ENCODE data around the gene PHB1. TPM values are rescaled to one million over a fixed set of nuclear protein-coding genes. Genes with fewer than 3 reads are reported as not detected.
"Not testable (repeated sequence)": the region's sequence is repeated elsewhere in the genome, so short reads cannot be mapped to it uniquely, and the experiment has no call there.

The PHB1 gene
- total RNA-seq, 2 experiments from 2014 or later = 104 to 110 TPM

- no peak for ATAC-seq (ENCODE audit: low read depth)
- Mint-ChIP-seq H3K36me3 (no peaks in the 10 kb centered on the region), H3K4me1 (peaks cover 3% of the 10 kb centered on the region), H3K4me3 (no peak overlapping the region), H3K9me3 (no peaks in the 10 kb centered on the region), H3K27me3 (peaks cover 42% of the 10 kb centered on the region), H3K27ac (no peak overlapping the region)
- DNase-seq = no peak
- POLR2A ChIA-PET = no interaction called here
Measured at GRCh38 chr17:49435671-49436029, 21.0 kb upstream of the PHB1 start.

DNA sequence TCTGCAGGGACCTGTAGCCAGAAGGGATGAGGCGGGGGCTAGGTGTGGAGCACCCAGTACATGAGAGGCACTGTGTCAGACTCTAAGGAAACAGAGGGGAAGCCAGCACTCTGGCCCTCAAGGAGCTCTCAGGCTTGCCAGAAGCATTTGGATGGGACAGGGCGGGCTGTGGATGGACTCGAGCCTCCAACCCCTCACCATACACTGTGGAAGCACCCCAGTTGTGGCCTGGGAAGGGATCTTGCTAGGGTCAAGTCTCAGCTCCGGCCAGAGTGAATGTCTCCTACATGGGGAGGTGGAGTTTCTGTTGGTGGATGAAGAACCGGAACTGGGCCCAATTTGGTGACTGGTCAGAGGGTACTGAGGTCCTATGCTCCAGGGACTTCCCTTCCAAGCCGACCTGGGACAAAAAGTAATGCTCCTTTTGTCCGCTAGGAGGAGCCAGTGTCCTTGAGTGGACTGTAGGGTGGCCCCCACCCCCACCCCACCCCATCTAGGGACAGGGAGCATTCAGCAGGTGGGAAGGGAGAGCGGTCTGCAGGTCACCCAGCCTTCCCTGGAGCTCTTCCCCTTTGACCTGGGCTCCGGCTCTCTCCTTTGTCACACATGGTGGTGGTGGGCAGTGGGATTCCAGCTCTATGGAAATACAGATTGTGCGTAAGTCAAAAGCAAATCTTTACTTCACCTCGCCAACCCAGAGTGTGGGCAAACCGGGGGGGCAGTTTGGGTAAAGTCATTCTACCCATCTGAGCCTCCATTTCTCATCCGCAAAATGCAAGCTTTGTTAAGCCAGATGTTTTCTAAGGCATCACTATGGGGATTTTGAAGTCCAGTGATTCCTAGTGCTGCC is 20.4 kb upstream of the PHB1 start:
- DNase-seq = no peak
- H3K27ac Mint-ChIP-seq = no peak overlapping the region
- H3K27me3 Mint-ChIP-seq = peaks cover 36% of the 10 kb centered on the region
- ATAC-seq (ENCODE audit: low read depth) = peak; percentile 52
- POLR2A ChIA-PET = interaction anchor here (0.6 to 0.7 kb wide), 2 partner anchors 13 to 242 kb away, joined by 3 to 4 read pairs; no protein-coding TSS in a partner anchor
- no peaks in the 10 kb centered on the region for H3K9me3 Mint-ChIP-seq
- peaks cover 3% of the 10 kb centered on the region for H3K4me1 Mint-ChIP-seq
- H3K4me3 Mint-ChIP-seq = no peak overlapping the region
- H3K36me3 Mint-ChIP-seq = no peaks in the 10 kb centered on the region

DNA sequence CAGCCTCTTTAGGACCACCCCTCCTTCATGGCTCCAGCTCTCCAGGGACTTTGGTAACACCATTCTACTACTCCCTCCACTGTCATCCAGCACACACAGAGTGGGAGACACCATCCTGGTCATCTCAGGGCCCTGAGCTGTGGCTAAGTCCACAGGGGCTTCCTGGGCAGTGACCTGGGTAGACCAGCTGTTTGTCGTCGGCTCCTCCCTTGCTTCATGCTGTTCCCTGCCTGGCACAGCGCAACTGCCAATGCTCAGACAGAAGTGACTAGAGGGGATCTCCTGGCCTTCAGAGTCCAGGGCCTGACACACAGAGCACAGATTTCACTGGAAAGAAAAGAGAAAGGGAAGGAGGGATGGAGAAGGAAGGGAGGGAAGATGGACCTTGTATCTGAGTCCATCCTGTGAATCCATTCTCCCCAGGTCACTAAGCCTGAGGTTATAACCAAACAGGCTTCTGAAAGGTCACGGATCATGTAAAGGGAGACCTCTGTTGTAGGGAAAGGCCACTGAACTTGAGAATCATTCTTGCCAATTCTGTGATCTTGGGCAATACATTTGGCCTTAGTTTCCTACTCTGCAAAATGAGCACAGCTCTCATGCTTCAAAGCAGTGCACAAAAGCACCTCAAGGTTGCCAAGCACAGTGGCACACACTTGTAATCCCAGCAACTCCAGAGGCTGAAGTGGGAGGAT is 18.5 kb upstream of the PHB1 start:
- no peak overlapping the region for H3K27ac Mint-ChIP-seq

GRCh38 chr17:49431743-49432142 is 17.1 kb upstream of the PHB1 start:
- H3K9me3 Mint-ChIP-seq = no peaks in the 10 kb centered on the region
- DNase-seq (no peak), ATAC-seq (ENCODE audit: low read depth) (no peak)
- no peaks in the 10 kb centered on the region for H3K4me1 Mint-ChIP-seq
- POLR2A ChIA-PET = no interaction called here
- H3K4me3 Mint-ChIP-seq = no peak overlapping the region
- H3K36me3 Mint-ChIP-seq = no peaks in the 10 kb centered on the region
- no peak overlapping the region for H3K27ac Mint-ChIP-seq
- H3K27me3 Mint-ChIP-seq = peaks cover 13% of the 10 kb centered on the region

More for the DNA sequence above, 18.5 kb upstream of the PHB1 start:
- H3K9me3 Mint-ChIP-seq = no peaks in the 10 kb centered on the region
- H3K27me3 Mint-ChIP-seq = peaks cover 22% of the 10 kb centered on the region
- no peak overlapping the region for H3K4me3 Mint-ChIP-seq
- H3K4me1 Mint-ChIP-seq = no peaks in the 10 kb centered on the region
- no peak for ATAC-seq (ENCODE audit: low read depth)
- DNase-seq = no peak
- no peaks in the 10 kb centered on the region for H3K36me3 Mint-ChIP-seq
- POLR2A ChIA-PET = no interaction called here

- POLR2A ChIA-PET = no interaction called here
- peaks cover 5% of the 10 kb centered on the region for H3K9me3 Mint-ChIP-seq
- DNase-seq = no peak
- peaks cover 2% of the 10 kb centered on the region for H3K36me3 Mint-ChIP-seq
- no peak for ATAC-seq (ENCODE audit: low read depth)
- peaks cover 21% of the 10 kb centered on the region for H3K27me3 Mint-ChIP-seq
- no peak overlapping the region for H3K4me3 Mint-ChIP-seq
- no peaks in the 10 kb centered on the region for H3K4me1 Mint-ChIP-seq
- H3K27ac Mint-ChIP-seq = no peak overlapping the region
Measured at GRCh38 chr17:49425004-49425286, 10.3 kb upstream of the PHB1 start.

DNA sequence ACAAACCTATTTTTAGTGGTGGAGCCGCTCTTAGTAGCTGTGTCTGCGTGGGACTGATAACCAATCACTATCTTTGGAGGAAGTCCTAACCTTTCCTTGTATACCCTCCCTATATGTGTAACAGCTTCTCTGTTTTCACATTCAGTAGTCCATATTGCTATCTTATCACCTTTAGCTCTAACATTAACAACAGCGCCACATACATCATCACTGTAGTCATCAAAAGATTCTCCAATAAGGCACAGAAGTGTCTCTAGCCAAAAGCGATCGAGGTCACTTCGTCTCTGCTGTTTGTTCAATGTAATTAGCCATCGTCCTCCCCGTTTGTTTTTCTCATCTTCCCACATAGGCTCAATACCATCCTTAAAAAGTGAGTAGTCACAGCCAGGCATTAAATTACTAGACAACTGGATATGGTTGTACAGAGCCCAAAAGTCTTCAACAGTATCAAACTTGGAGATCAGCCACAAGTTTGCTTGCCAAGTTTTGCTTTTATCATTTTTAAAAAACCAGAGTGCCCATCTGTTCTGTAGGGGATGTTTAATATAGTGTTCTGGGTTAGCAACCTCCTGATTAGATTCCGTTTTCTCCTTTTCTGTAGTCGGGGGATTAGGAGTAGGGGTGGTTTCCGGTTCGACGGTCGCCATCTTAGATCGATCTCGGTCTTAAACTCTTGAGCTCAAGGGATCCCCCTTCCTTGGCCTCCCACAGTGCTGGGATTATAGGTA is 9.8 kb upstream of the PHB1 start:
- POLR2A ChIA-PET; DNase-seq; H3K27ac Mint-ChIP-seq; H3K4me3 Mint-ChIP-seq; H3K36me3 Mint-ChIP-seq; ATAC-seq (ENCODE audit: low read depth); H3K4me1 Mint-ChIP-seq; H3K9me3 Mint-ChIP-seq: not testable (repeated sequence)
- peaks cover 21% of the 10 kb centered on the region for H3K27me3 Mint-ChIP-seq

- peaks cover 2% of the 10 kb centered on the region for H3K36me3 Mint-ChIP-seq
- H3K4me3 Mint-ChIP-seq = no peak overlapping the region
- no peak for DNase-seq
- H3K9me3 Mint-ChIP-seq = peaks cover 5% of the 10 kb centered on the region
- ATAC-seq (ENCODE audit: low read depth) = no peak
- no peaks in the 10 kb centered on the region for H3K4me1 Mint-ChIP-seq
- peaks cover 17% of the 10 kb centered on the region for H3K27me3 Mint-ChIP-seq
- no peak overlapping the region for H3K27ac Mint-ChIP-seq
- POLR2A ChIA-PET = no interaction called here
Measured at GRCh38 chr17:49422714-49423113, 8.0 kb upstream of the PHB1 start.

- H3K4me3 Mint-ChIP-seq; DNase-seq; H3K4me1 Mint-ChIP-seq; POLR2A ChIA-PET; H3K36me3 Mint-ChIP-seq; H3K9me3 Mint-ChIP-seq; ATAC-seq (ENCODE audit: low read depth); H3K27ac Mint-ChIP-seq: not testable (repeated sequence)
- peaks cover 11% of the 10 kb centered on the region for H3K27me3 Mint-ChIP-seq
Measured at GRCh38 chr17:49419761-49420160, 5.1 kb upstream of the PHB1 start.

DNA sequence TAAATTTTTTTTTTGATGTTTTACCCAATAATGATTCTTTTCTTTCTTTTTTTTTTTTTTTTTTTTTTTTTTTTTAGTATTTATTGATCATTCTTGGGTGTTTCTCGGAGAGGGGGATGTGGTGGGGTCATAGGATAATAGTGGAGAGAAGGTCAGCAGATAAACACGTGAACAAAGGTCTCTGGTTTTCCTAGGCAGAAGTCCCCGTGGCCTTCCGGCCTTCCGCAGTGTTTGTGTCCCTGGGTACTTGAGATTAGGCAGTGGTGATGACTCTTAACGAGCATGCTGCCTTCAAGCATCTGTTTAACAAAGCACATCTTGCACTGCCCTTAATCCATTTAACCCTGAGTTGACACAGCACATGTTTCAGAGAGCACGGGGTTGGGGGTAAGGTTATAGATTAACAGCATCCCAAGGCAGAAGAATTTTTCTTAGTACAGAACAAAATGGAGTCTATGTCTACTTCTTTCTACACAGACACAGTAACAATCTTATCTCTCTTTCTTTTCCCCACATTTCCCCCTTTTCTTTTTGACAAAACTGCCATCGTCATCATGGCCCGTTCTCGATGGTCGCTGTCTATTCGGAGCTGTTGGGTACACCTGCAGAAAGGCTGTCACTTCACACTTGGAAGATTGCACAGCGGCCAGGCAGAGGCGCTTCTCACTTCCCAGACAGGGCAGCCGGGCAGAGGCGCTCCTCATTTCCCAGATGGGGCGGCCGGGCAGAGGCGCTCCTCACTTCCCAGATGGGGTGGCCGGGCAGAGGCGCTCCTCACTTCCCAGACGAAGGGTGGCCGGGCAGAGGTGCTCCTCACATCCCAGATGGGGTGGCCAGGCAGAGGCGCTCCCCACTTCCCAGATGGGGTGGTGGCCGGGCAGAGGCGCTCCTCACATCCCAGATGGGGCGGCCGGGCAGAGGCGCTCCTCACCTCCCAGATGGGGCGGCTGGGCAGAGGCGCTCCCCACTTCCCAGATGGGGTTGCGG is 4.4 kb upstream of the PHB1 start:
- H3K36me3 Mint-ChIP-seq; H3K9me3 Mint-ChIP-seq; POLR2A ChIA-PET; H3K4me1 Mint-ChIP-seq; ATAC-seq (ENCODE audit: low read depth); H3K27me3 Mint-ChIP-seq; DNase-seq; H3K4me3 Mint-ChIP-seq; H3K27ac Mint-ChIP-seq: not testable (repeated sequence)

DNA sequence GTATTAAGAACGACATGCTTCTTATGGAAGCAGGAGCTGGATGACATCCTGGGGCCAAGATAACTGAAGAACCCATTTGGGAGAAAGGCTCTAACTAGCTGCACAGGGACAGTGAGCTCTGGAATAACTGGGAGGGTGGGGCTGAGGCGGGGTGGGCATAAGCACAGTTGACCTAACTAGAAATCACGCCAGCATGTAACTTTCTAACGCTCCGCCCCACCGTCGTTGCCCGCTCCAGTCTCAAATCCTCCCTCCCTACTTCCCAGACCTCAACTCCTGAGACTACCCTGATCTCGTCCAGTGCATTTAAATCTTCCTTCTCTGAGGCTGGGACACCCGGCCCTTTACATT is 436 bp downstream of the PHB1 start:
- Mint-ChIP-seq H3K27ac (peak overlapping the region; percentile 96), H3K36me3 (peaks cover 12% of the 10 kb centered on the region), H3K27me3 (no peaks in the 10 kb centered on the region), H3K9me3 (no peaks in the 10 kb centered on the region), H3K4me1 (peaks cover 12% of the 10 kb centered on the region), H3K4me3 (peak overlapping the region; percentile 100)
- POLR2A ChIA-PET = interaction anchor here (0.6 to 1.0 kb wide), 3 partner anchors 144 to 294 kb away, joined by 3 to 4 read pairs (median 3); partner anchors contain the start of gene SLC35B1
- DNase-seq (no peak), ATAC-seq (ENCODE audit: low read depth) (no peak)

DNA sequence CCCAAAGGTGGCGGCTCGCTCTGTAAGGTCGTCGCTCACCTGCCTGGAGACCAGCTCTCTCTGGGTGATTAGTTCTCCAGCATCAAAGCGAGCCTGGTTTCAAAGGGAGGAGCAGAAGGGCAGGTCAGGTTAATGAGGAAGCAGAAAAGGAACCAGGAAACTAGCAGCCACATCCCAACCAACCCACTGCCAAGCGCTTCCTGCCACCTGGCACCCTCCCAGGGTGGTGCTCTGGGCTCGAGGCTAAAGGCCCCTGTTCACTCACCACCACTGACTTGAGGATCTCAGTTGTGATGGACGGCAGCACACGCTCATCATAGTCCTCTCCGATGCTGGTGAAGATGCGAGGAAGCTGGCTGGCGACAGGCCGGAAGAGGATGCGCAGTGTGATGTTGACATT is 5.6 kb downstream of the PHB1 start:
- Mint-ChIP-seq H3K4me1 (peaks cover 37% of the 10 kb centered on the region), H3K9me3 (no peaks in the 10 kb centered on the region), H3K36me3 (peaks cover 31% of the 10 kb centered on the region), H3K4me3 (no peak overlapping the region), H3K27me3 (no peaks in the 10 kb centered on the region), H3K27ac (peak overlapping the region; percentile 10)
- DNase-seq (no peak), ATAC-seq (ENCODE audit: low read depth) (no peak)
- POLR2A ChIA-PET = interaction anchor here (0.7 to 1.8 kb wide), 2 partner anchors 148 to 589 kb away, joined by 5 read pairs; no protein-coding TSS in a partner anchor

DNA sequence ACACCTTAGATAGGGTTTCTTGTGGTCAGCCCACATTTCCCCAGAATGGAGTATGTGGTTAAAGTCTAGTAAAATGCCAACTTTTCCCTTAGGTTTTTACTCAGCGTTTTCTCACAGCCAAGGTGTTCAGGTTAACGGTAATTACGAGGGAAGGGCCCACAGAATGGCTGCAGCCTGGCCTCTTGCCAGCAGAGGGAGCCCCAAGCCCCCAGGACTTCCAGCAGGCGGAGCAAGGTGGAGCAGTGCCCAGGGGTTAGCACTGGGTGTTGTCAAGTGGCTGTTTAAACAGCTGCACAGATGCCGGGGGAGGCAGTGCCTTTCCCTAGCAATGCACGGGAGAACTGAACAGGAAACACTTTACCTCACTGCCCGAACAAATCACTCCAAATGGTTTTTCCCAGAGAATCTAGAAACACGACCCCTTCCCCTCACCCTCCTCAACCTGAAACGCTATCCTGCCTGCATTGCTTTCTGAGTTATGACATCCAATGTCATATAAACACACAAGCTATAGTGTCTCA is 6.6 kb downstream of the PHB1 start:
- Mint-ChIP-seq H3K27ac (peak overlapping the region; percentile 72), H3K4me1 (peaks cover 43% of the 10 kb centered on the region), H3K27me3 (no peaks in the 10 kb centered on the region), H3K9me3 (no peaks in the 10 kb centered on the region), H3K4me3 (no peak overlapping the region), H3K36me3 (peaks cover 37% of the 10 kb centered on the region)
- POLR2A ChIA-PET = interaction anchor here (1.8 kb wide), 1 partner anchor 149 kb away, joined by 5 read pairs; no protein-coding TSS in a partner anchor
- peak; percentile 90 for DNase-seq
- peak; percentile 84 for ATAC-seq (ENCODE audit: low read depth)
